BJ (cell line): ENCODE data around the gene RPL31. TPM values are rescaled to one million over a fixed set of nuclear protein-coding genes. Genes with fewer than 3 reads are reported as not detected.

ENCODE experiments used
- CTCF ChIA-PET: fragments of 350-600 bp; formaldehyde crosslinking; extraction: SDS; loops from one replicate; lab custom pipeline; 2021; ENCODE audit warnings: antibody characterized with exemption, inconsistent platforms; lab: Yijun Ruan, JAX
- POLR2A ChIA-PET: fragments of 300-600 bp; sonication (Branson Sonifier 250); formaldehyde crosslinking; extraction: SDS; loops from one replicate; lab custom pipeline; 2021; ENCODE audit warnings: antibody characterized with exemption; lab: Charles Lee
- DNase-seq: peaks from one replicate; pipeline ENCODE4 v3.0.0-alpha.2; 2011; ENCODE audit warnings: low read depth
- H3K27me3 ChIP-seq: 2 replicates; pipeline ENCODE4 v1.6.0; 2011; ENCODE audit warnings: low read length; ENCODE audit not compliant: control insufficient read depth, insufficient read depth
- H3K36me3 ChIP-seq: 2 replicates; pipeline ENCODE4 v1.5.1; 2011; ENCODE audit warnings: low read length; ENCODE audit not compliant: control insufficient read depth, insufficient read depth
- H3K4me3 ChIP-seq: 2 replicates; pipeline ENCODE4 v1.5.1; 2011; ENCODE audit warnings: low read depth, mild to moderate bottlenecking, control low read depth, low read length
- CTCF ChIP-seq: IDR thresholded peaks from 2 replicates; pipeline ENCODE4 v1.5.1; 2011; ENCODE audit warnings: low read depth, mild to moderate bottlenecking, control low read depth, inconsistent platforms, low read length, moderate library complexity; ENCODE audit not compliant: insufficient read depth
- polyA plus RNA-seq: library from polyadenylated mRNA; depleted of rRNA; stranded (reverse); fragments of >200 nt; gene quantifications from 2 replicates; pipeline ENCODE4 v1.2.3, GENCODE V29; 2011

The RPL31 gene
- polyA plus RNA-seq, 1 experiment = 1,622 TPM

GRCh38 chr2:100962366-100963025 is 39.6 kb upstream of the RPL31 start:
- no peak for TF ChIP-seq CTCF
- no peaks in the 10 kb centered on the region for H3K27me3 ChIP-seq
- no peak for DNase-seq
- no peak overlapping the region for H3K4me3 ChIP-seq
- H3K36me3 ChIP-seq = no peaks in the 10 kb centered on the region
- POLR2A ChIA-PET = no interaction called here
- CTCF ChIA-PET = no interaction called here

- POLR2A ChIA-PET = no interaction called here
- no peak for TF ChIP-seq CTCF
- Histone ChIP-seq H3K36me3 (no peaks in the 10 kb centered on the region), H3K27me3 (no peaks in the 10 kb centered on the region), H3K4me3 (no peak overlapping the region)
- DNase-seq = no peak
- CTCF ChIA-PET = no interaction called here
These were observed 39.1 kb upstream of the RPL31 start for GRCh38 chr2:100963026-100963375.

GRCh38 chr2:100964222-100964621 is 37.9 kb upstream of the RPL31 start:
- Histone ChIP-seq H3K4me3 (no peak overlapping the region), H3K27me3 (no peaks in the 10 kb centered on the region), H3K36me3 (no peaks in the 10 kb centered on the region; the same call in 1 of the 2 replicates)
- POLR2A ChIA-PET = no interaction called here
- no peak for DNase-seq
- CTCF ChIA-PET = interaction anchor here (0.6 to 3.7 kb wide), 5 partner anchors 9 to 242 kb away, joined by 3 to 16 read pairs (median 4); no protein-coding TSS in a partner anchor
- no peak for TF ChIP-seq CTCF

GRCh38 chr2:100964681-100965169 is 37.4 kb upstream of the RPL31 start:
- ChIA-PET CTCF (interaction anchor here (0.6 to 3.7 kb wide), 5 partner anchors 8 to 242 kb away, joined by 3 to 16 read pairs (median 4); no protein-coding TSS in a partner anchor), POLR2A (interaction anchor here (0.6 kb wide), 1 partner anchor 16 kb away, joined by 3 read pairs; no protein-coding TSS in a partner anchor)
- H3K4me3 ChIP-seq = no peak overlapping the region
- no peak for TF ChIP-seq CTCF
- H3K36me3 ChIP-seq = no peaks in the 10 kb centered on the region; the same call in none of the 2 replicates
- H3K27me3 ChIP-seq = no peaks in the 10 kb centered on the region
- no peak for DNase-seq

- ChIA-PET CTCF (interaction anchor here (1.3 to 3.7 kb wide), 3 partner anchors 17 to 236 kb away, joined by 3 to 16 read pairs (median 7); no protein-coding TSS in a partner anchor), POLR2A (no interaction called here)
- no peak for DNase-seq
- no peaks in the 10 kb centered on the region for H3K27me3 ChIP-seq
- H3K4me3 ChIP-seq = no peak overlapping the region
- H3K36me3 ChIP-seq = peaks cover 3% of the 10 kb centered on the region
- TF ChIP-seq CTCF = no peak
These were observed 36.5 kb upstream of the RPL31 start for GRCh38 chr2:100965596-100965995.
